Fibroblast of gingiva (primary cell): Measurements from ENCODE around the gene CSKMT.
"Not testable (repeated sequence)": the region's sequence is repeated elsewhere in the genome, so short reads cannot be mapped to it uniquely, and the experiment has no call there.

Source experiments
- DNase-seq: peaks from one replicate; pipeline ENCODE4 v3.0.0-alpha.2; 2011; ENCODE audit warnings: low read depth

Gene CSKMT

DNA sequence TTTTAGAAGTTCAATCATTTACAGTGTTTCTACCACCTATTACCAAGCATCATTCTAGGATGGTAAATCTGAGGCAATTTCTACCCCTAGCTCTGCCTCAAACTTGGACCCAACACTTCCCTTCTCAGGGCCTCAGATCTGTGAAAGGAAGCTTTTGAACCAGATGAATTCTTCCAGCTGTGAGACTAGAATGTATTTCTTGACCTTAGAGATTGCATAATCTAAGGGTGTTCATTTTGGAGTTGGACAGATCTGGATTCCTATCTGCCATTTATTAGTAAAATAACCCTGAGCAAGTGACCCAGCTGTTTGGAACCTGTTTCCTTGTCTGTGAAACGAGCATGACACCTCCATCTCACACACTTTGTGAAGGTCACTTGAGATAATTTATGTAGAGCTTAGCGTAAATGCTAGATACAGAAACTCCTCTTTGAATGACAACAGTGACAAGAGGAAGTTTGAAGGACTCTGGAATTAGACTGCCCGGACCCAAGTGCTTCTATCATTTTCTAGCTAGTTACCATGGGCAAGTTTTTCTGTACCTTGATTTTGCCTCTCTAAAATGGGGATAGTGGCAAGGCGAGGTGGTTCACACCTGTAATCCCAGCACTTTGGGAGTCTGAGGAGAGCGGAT, 8.2 kb upstream of the CSKMT start:
- DNase-seq: no peak

GRCh38 chr11:62664405-62665074, 572 bp upstream of the CSKMT start:
- no peak for DNase-seq

GRCh38 chr11:62665599-62666258, 617 bp downstream of the CSKMT start:
- DNase-seq: peak; percentile 56

GRCh38 chr11:62666259-62666926, 1.3 kb downstream of the CSKMT start:
- DNase-seq: no peak

DNA sequence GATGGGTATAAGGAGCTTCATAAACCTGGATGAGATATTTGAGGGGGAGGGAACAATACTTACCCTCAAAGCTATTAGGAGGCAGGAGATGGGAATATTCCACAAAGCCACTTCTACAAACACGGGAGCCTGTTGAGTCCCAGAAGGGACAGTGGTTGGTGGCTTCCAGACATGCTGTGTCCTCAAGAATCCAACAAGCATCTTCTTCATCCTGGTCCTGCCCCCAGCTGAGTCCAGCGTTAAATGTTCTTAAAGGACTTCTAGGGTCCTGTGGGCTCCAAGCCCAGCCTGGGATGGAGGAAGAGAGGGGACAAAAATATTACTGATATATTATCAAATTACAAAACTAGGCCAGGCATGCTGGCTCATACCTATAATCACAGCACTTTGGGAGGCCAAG, 2.3 kb downstream of the CSKMT start:
- DNase-seq: no peak

DNA sequence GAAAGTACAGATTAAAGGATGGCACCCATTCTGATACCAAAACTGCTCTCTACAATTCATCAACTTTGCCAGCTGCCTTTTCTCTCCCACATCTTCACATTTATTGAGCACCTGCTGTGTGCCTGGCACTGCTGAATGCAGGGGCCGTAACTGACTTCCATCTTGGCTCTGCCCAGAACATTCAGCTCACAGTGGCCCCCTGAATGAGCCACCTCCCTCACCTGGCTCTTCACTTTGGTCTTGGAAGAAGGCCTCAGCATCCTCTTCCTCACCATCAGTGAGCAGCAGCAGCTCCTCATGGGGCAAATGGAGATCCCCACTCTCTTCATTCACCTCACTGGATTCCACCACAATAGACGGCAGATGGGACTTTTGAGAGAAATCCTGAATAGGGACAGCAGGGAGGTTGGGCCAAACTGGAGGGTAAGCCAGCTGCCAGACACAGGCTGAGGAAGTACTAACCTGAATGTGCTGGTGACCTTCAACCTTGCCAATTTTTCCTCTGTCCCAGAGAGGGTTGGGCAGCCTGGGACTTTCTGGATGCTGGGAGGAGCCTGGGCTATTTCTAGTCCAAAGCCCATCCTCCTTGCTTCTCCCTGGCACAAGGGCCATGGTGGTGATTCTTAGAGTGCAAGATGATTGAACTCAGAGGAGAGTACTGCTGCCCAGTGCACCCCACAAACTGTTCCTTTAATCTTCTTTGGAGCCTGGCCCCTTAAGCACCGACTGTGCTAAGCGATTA, 4.5 kb downstream of the CSKMT start:
- no peak for DNase-seq

DNA sequence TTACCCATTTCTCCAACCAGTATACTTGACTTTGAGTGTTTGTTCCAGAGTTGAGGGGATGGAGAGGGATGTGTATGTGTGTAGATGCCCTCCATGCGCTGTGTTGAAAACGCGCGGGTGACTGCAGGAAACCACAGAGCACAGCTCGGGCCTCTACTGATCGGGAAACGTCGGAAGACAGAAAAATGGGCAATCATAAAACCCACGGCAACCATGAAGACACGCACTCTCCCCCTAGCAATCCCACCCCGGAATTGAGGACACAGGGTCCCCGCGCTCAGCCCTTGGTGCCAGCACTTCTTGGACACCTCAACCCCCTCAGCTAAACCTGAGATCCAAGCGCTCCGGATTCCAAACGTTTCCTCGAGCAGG, 6.1 kb downstream of the CSKMT start:
- DNase-seq: no peak

- DNase-seq: peak; percentile 87
Observed at GRCh38 chr11:62671608-62672389, 6.7 kb downstream of the CSKMT start, which contains the start of the genes LBHD1 and UQCC3. Gene LBHD1, minus strand, starts transcription at chr11:62672267. Its CDS starts 2,236 bp downstream, at chr11:62670031. Gene UQCC3, plus strand, starts transcription at chr11:62671673. Its CDS starts 73 bp downstream, at chr11:62671746.

- DNase-seq: no peak
Observed at GRCh38 chr11:62673196-62673525, 8.0 kb downstream of the CSKMT start.

DNA sequence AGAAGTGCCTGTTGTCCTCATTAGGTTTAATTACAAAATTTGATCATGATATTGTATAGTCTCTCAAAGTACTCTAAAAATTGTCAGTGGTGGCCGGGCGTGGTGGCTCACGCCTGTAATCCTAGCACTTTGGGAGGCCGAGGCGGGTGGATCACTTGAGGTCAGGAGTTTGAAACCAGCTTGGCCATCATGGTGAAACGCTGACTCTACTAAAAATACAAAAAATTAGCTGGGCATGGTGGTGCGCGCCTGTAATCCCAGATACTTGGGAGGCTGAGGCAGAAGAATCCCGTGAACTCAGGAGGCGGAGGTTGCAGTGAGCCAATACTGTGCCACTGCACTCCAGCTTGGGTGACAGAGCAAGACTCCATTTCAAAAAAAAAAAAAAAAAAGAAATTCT, 10.3 kb downstream of the CSKMT start:
- not testable (repeated sequence) for DNase-seq

- DNase-seq: no peak
Observed at GRCh38 chr11:62676698-62677097, 11.6 kb downstream of the CSKMT start.

DNA sequence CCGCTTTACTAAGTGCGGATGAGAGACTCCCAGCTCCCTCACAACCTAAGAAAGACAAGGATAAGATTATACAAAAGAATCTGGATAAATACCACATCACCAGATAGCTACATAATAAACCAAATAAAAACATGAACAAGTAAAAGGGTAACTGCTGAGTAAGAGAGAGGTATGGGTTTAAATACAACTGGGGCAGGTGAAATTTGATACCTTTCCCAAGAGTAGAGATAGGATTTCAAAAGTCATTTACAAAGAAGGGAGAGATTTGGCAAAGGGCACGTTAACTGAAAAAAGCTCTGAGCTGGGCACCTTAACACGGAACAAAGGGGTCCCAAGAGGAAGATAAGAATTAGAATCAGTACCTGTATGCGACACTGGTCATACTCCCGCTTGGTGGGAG, 12.0 kb downstream of the CSKMT start:
- peak; percentile 30 for DNase-seq

GRCh38 chr11:62677714-62678113, 12.6 kb downstream of the CSKMT start:
- no peak for DNase-seq

DNA sequence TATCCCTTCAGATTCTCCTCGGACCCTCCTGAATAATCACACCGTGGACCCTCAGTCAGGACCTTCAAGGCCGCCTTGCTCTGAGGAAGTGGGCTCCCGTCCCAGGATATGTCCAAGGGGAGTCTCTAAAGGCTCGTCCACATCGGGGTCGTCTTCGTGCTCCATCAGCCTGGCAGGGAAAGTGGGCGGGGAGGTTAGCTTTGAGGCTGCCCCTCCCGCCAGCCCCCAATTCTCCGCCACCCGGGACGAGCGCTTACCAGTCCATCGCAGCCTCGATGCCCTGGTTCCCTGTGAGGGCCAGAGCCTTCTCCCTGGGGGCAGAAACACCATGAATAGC, 13.3 kb downstream of the CSKMT start:
- no peak for DNase-seq

DNA sequence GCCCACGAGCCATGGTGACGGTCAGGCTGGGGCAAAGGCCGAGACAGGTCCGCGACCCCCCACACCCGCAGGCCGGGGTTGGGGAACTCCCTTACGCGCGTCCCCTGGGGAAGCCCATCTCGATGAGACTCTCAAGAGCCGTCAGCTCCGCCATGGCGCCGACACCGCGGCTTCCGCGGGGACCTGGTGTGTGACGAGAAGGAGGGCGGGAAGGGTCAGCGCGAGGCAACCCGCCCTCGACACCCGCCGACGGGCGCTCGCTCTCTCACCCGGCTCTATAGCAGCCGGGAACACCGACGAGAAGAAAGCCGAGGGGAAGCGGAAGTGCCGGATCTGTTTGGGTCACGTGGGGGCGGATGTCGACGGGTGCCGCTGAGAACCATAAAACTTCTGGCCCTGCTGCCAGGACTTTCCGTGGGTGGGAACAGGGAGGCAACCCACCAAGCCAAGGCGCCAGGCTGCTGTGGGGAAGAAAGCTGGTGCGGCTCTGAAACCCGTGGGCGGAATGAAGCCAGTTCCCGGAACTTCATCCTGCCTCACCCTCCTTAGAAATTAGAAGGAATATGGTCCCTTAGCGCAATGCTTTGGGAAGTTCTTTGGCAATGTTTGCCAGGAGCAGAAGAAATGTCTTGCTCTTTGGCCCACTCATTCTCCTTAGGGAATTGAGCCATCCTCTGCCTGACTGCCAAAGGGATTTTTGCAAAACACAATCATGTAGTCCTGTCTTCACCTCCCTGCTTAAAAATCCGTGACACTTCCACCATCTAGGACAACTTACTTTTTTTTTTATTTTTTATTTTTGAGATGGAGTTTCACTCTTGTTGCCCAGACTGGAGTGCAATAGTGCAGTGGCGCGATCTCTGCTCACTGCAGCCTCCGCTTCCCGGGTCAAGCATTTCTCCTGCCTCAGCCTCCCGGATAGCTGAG, 13.9 kb downstream of the CSKMT start, which contains the start of gene UBXN1:
Gene UBXN1, minus strand, starts transcription at position 304 of the 927 bp plus-strand sequence. Its CDS starts 150 bp downstream, at position 154.
- peak; percentile 97 for DNase-seq

- peak; percentile 88 for DNase-seq
Observed at GRCh38 chr11:62680825-62681240, 15.7 kb downstream of the CSKMT start.

DNA sequence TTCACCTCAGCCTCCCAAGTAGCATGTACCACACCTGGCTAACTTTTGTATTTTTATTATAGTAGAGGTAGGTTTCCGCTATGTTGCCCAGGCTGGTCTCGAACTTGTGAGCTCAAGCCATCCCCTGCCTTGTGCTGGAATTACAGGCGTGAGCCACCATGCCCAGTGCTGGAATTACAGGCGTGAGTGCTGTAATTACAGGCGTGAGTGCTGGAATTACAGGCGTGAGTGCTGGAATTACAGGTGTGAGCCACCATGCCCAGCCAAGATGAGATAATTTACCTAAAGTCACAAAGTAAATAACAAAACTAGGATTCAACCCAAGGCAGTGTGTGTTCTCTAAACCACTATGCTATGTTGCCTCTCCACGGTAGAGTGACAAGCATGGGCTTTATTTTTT, 17.4 kb downstream of the CSKMT start:
- DNase-seq: no peak

GRCh38 chr11:62687508-62688396, 22.6 kb downstream of the CSKMT start:
- no peak for DNase-seq

- no peak for DNase-seq
Observed at GRCh38 chr11:62688491-62688890, 23.4 kb downstream of the CSKMT start.
